Measurements from ENCODE around the gene TMEM170B. TPM values are rescaled to one million over a fixed set of nuclear protein-coding genes. Genes with fewer than 3 reads are reported as not detected.

Gene TMEM170B
- total and polyA plus RNA-seq, 9 of the 15 experiments (the other 6 are each of a cell fraction or from before 2014, with no cell fraction given) = 0.03 to 0.11 (median 0.07) TPM

DNA sequence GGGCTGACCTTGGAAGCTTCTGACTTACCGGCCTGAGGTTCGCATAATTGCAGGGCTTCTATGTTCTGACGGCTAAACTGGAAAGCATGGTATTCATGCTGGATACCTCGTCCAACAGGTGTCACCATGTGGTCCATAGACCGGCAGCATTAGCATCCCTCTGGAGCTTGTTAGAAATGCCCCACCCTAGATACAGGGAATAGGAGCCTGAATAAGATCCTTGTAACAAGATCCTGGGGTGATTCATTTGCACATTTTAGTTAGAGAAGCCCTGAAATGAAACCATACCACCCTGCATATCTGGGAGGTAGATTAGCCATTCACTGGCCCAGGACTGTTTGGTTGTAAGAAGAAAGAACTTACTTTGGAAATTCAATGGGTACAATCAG, 77.7 kb downstream of the TMEM170B start:
- 1% methylated on average over 5 of the region's 5 CpGs for WGBS (ENCODE audit: insufficient coverage, low coverage, missing lambda C conversion rate)
- FAIRE-seq = no peak
- H3K9ac ChIP-seq (ENCODE audit: insufficient read depth in 1 of 2, low read depth in 2 of 2, low read length in 2 of 2) = no peak overlapping the region

More for the DNA sequence above, 77.7 kb downstream of the TMEM170B start:
- Histone ChIP-seq H3K4me2 (ENCODE audit: insufficient read depth, low read length) (no peak overlapping the region), H3K36me3 (ENCODE audit: control insufficient read depth, insufficient read depth, low read length) (no peaks in the 10 kb centered on the region), H3K27ac (ENCODE audit: extremely low read depth, low read depth, low read length) (no peak overlapping the region), H3K4me1 (replicated peaks in 1 of 2; ENCODE audit: control insufficient read depth in 2 of 2, insufficient read depth in 2 of 2, low read length in 2 of 2) (no peaks in the 10 kb centered on the region), H3K79me2 (ENCODE audit: control insufficient read depth, insufficient read depth, low read length) (no peaks in the 10 kb centered on the region), H3K9me3 (replicated peaks; ENCODE audit: control insufficient read depth, insufficient read depth, low read depth, low read length) (no peaks in the 10 kb centered on the region), H2AFZ (ENCODE audit: low read depth, low read length) (no peak overlapping the region), H3K9me1 (ENCODE audit: control insufficient read depth, insufficient read depth, low read length) (no peaks in the 10 kb centered on the region), H4K20me1 (replicated peaks; ENCODE audit: control insufficient read depth, insufficient read depth, low read length) (no peaks in the 10 kb centered on the region), H3K27me3 (ENCODE audit: control insufficient read depth in 2 of 2, insufficient read depth in 2 of 2, low read length in 2 of 2) (peaks cover 6 to 15% of the 10 kb centered on the region in 2 experiments; a peak in 4 of 5 replicates), H3K4me3 (no peak overlapping the region)
- CTCF ChIA-PET (ENCODE audit: low intra/inter-chr PET ratio) = no interaction called here
- no TSS peak for BruUV-seq (replicated peaks)
- intact Hi-C loops (cut with micrococcal nuclease) = no loop called here
- ATAC-seq = no peak
- TF ChIP-seq THRA (IDR thresholded peaks at IDR 0.05) = no peak
- no peak for TF ChIP-seq RCOR1 (IDR thresholded peaks at IDR 0.05; ENCODE audit: borderline replicate concordance in 1 of 2, low read depth in 2 of 2, low read length in 2 of 2)
- TF ChIP-seq, protein P1, sequence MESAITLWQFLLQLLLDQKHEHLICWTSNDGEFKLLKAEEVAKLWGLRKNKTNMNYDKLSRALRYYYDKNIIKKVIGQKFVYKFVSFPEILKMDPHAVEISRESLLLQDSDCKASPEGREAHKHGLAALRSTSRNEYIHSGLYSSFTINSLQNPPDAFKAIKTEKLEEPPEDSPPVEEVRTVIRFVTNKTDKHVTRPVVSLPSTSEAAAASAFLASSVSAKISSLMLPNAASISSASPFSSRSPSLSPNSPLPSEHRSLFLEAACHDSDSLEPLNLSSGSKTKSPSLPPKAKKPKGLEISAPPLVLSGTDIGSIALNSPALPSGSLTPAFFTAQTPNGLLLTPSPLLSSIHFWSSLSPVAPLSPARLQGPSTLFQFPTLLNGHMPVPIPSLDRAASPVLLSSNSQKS (CRISPR knock-in tag; IDR thresholded peaks at IDR 0.05) = no peak
- no peak for TF ChIP-seq MIER1 (IDR thresholded peaks at IDR 0.05; ENCODE audit: low read depth)
- no peak for TF ChIP-seq ZNF165 (CRISPR knock-in tag; IDR thresholded peaks at IDR 0.05; ENCODE audit: borderline replicate concordance)
- TF ChIP-seq CSDE1 (IDR thresholded peaks at IDR 0.05) = no peak
- TF ChIP-seq SRF (CRISPR knock-in tag; IDR thresholded peaks at IDR 0.05) = no peak
- no peak for TF ChIP-seq SMAD2 (IDR thresholded peaks at IDR 0.05; ENCODE audit: low read depth, low read length)
- no peak for TF ChIP-seq CREM (IDR thresholded peaks at IDR 0.05; ENCODE audit: low read depth)
- no peak for TF ChIP-seq KDM2B (CRISPR knock-in tag; IDR thresholded peaks at IDR 0.05)
- TF ChIP-seq FOXP1 (CRISPR knock-in tag; IDR thresholded peaks at IDR 0.05) = no peak
- no peak for TF ChIP-seq RB1 (IDR thresholded peaks at IDR 0.05; ENCODE audit: low read depth)
- TF ChIP-seq ZNF589 (CRISPR knock-in tag; IDR thresholded peaks at IDR 0.05; ENCODE audit: low read depth) = no peak
- TF ChIP-seq CCNT2 (IDR thresholded peaks at IDR 0.05; ENCODE audit: borderline replicate concordance, extremely low read depth, insufficient read length, low read depth, low read length) = no peak
- DNase-seq (ENCODE audit: extremely low read depth in 1 of 4, low spot score in 3 of 4) = no peak
- POLR2A ChIA-PET = interaction anchor here (0.8 to 2.4 kb wide), 2 partner anchors 12 to 14 kb away, joined by 4 to 7 read pairs; no protein-coding TSS in a partner anchor
- in situ Hi-C loops (cut with MboI) = no loop called here

Data from K562 (cell line).